SK-N-SH treated with all-trans-retinoic acid at 6 μM for 48 hours (cell line): ENCODE results near the gene RPS5.

Experiments
- ATAC-seq: fragments of 200-7000 bp; cut with Tn5 transposase; 3 replicates; pipeline ENCODE4 v1.9.1; 2020; ENCODE audit warnings: mild to moderate bottlenecking, moderate library complexity
- ARNTL ChIP-seq: fragments of 450-650 bp; formaldehyde crosslinking; IDR thresholded peaks from 2 replicates; pipeline ENCODE4 v1.5.0; 2020; ENCODE audit warnings: low read depth, mild to moderate bottlenecking, moderate library complexity, borderline replicate concordance
- BACH2 ChIP-seq: fragments of 250-450 bp; sonication (Bioruptor Pico); IDR thresholded peaks from 2 replicates; pipeline ENCODE4 v1.9.0; 2021; ENCODE audit warnings: mild to moderate bottlenecking, borderline replicate concordance
- CSDC2 ChIP-seq: fragments of 250-450 bp; sonication (Bioruptor Pico); IDR thresholded peaks from 2 replicates; pipeline ENCODE4 v1.5.0; 2020; ENCODE audit warnings: mild to moderate bottlenecking, moderate library complexity
- ISL1 ChIP-seq: fragments of 250-450 bp; sonication (Bioruptor Pico); IDR thresholded peaks from 2 replicates; pipeline ENCODE4 v2.1.2; 2022; ENCODE audit warnings: mild to moderate bottlenecking, moderate library complexity
- OSR1 ChIP-seq: fragments of 250-450 bp; sonication (Bioruptor Pico); IDR thresholded peaks from 2 replicates; pipeline ENCODE4 v1.8.0; 2022; ENCODE audit warnings: moderate library complexity, mild to moderate bottlenecking, inconsistent platforms
- PPARA ChIP-seq: fragments of 250-450 bp; sonication (Bioruptor Pico); IDR thresholded peaks from 2 replicates; pipeline ENCODE4 v1.5.0; 2020; ENCODE audit warnings: mild to moderate bottlenecking, borderline replicate concordance
- RARB ChIP-seq: fragments of 250-450 bp; sonication (Bioruptor Pico); IDR thresholded peaks from 2 replicates; pipeline ENCODE4 v1.8.0; 2021; ENCODE audit warnings: mild to moderate bottlenecking, moderate library complexity
- SNAI2 ChIP-seq: fragments of 250-450 bp; sonication (Bioruptor Pico); IDR thresholded peaks from 2 replicates; pipeline ENCODE4 v1.5.0; 2020; ENCODE audit warnings: mild to moderate bottlenecking, moderate library complexity
- TCF4 ChIP-seq: fragments of 250-450 bp; sonication (Bioruptor Pico); IDR thresholded peaks from 2 replicates; pipeline ENCODE4 v1.8.0; 2021; ENCODE audit warnings: mild to moderate bottlenecking, moderate library complexity, borderline replicate concordance
- TOX ChIP-seq: fragments of 250-450 bp; sonication (Bioruptor Pico); IDR thresholded peaks from 2 replicates; pipeline ENCODE4 v1.8.0; 2021; ENCODE audit warnings: mild to moderate bottlenecking, moderate library complexity, borderline replicate concordance
- ZC3H10 ChIP-seq: fragments of 250-450 bp; sonication (Bioruptor Pico); IDR thresholded peaks from 2 replicates; pipeline ENCODE4 v1.5.1; 2021; ENCODE audit warnings: mild to moderate bottlenecking, moderate library complexity
- ZFP30 ChIP-seq: fragments of 450-650 bp; formaldehyde crosslinking; IDR thresholded peaks from 2 replicates; pipeline ENCODE4 v1.5.0; 2022; ENCODE audit warnings: mild to moderate bottlenecking, moderate library complexity
- ZNF70 ChIP-seq: fragments of 450-650 bp; formaldehyde crosslinking; IDR thresholded peaks from 2 replicates; pipeline ENCODE4 v1.5.0; 2020; ENCODE audit warnings: mild to moderate bottlenecking, moderate library complexity
- ZNF8 ChIP-seq: fragments of 450-650 bp; formaldehyde crosslinking; IDR thresholded peaks from 2 replicates; pipeline ENCODE4 v1.5.0; 2020; ENCODE audit warnings: mild to moderate bottlenecking, moderate library complexity
- TF ChIP-seq, protein P1 (sequence below): fragments of 250-450 bp; sonication (Bioruptor Pico); IDR thresholded peaks from 2 replicates; pipeline ENCODE4 v1.5.0; 2020; ENCODE audit warnings: mild to moderate bottlenecking, moderate library complexity
- TF ChIP-seq, protein P2 (sequence below): fragments of 250-450 bp; sonication (Bioruptor Pico); IDR thresholded peaks from 2 replicates; pipeline ENCODE4 v1.5.1; 2021; ENCODE audit warnings: mild to moderate bottlenecking, moderate library complexity
- TF ChIP-seq, protein P3 (sequence below): fragments of 250-450 bp; sonication (Bioruptor Pico); IDR thresholded peaks from 2 replicates; pipeline ENCODE4 v1.5.1; 2020; ENCODE audit warnings: low read depth, mild to moderate bottlenecking, moderate library complexity
- TF ChIP-seq, protein P4 (sequence below): fragments of 250-450 bp; sonication (Bioruptor Pico); IDR thresholded peaks from 2 replicates; pipeline ENCODE4 v1.8.0; 2020; ENCODE audit warnings: mild to moderate bottlenecking, moderate library complexity, borderline replicate concordance

The RPS5 gene

DNA sequence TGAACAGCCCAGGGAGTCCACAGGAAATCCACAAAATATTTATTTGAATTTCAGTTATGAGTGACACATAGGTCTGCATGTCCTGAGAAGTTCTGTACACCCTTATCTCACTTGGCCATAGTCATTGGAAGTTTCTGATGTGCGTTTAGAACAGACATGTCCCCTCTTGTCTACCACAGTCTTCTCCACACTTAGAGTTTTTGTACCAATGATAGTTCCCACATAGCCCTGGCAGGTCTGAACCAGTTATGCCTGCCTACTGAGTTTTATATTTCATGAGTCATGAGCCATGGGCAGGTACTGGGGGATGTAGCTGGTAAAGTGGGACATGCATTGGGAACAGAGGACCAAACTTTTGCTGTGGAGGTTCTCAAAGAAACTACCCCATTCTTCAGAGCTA, 41.5 kb downstream of the RPS5 start:
- no peak for ATAC-seq
- TF ChIP-seq ZFP30 (CRISPR knock-in tag) (no peak), RARB (CRISPR knock-in tag) (no peak), OSR1 (CRISPR knock-in tag) (no peak), PPARA (no peak), TCF4 (CRISPR knock-in tag) (no peak), CSDC2 (CRISPR knock-in tag) (no peak), SNAI2 (CRISPR knock-in tag) (no peak), ARNTL (CRISPR knock-in tag) (no peak), TOX (CRISPR knock-in tag) (no peak)
- TF ChIP-seq, protein P1, sequence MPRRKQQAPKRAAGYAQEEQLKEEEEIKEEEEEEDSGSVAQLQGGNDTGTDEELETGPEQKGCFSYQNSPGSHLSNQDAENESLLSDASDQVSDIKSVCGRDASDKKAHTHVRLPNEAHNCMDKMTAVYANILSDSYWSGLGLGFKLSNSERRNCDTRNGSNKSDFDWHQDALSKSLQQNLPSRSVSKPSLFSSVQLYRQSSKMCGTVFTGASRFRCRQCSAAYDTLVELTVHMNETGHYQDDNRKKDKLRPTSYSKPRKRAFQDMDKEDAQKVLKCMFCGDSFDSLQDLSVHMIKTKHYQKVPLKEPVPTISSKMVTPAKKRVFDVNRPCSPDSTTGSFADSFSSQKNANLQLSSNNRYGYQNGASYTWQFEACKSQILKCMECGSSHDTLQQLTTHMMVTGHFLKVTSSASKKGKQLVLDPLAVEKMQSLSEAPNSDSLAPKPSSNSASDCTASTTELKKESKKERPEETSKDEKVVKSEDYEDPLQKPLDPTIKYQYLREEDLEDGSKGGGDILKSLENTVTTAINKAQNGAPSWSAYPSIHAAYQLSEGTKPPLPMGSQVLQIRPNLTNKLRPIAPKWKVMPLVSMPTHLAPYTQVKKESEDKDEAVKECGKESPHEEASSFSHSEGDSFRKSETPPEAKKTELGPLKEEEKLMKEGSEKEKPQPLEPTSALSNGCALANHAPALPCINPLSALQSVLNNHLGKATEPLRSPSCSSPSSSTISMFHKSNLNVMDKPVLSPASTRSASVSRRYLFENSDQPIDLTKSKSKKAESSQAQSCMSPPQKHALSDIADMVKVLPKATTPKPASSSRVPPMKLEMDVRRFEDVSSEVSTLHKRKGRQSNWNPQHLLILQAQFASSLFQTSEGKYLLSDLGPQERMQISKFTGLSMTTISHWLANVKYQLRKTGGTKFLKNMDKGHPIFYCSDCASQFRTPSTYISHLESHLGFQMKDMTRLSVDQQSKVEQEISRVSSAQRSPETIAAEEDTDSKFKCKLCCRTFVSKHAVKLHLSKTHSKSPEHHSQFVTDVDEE (CRISPR knock-in tag) = no peak
- TF ChIP-seq, protein P2, sequence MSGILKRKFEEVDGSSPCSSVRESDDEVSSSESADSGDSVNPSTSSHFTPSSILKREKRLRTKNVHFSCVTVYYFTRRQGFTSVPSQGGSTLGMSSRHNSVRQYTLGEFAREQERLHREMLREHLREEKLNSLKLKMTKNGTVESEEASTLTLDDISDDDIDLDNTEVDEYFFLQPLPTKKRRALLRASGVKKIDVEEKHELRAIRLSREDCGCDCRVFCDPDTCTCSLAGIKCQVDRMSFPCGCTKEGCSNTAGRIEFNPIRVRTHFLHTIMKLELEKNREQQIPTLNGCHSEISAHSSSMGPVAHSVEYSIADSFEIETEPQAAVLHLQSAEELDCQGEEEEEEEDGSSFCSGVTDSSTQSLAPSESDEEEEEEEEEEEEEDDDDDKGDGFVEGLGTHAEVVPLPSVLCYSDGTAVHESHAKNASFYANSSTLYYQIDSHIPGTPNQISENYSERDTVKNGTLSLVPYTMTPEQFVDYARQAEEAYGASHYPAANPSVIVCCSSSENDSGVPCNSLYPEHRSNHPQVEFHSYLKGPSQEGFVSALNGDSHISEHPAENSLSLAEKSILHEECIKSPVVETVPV = no peak
- TF ChIP-seq, protein P3, sequence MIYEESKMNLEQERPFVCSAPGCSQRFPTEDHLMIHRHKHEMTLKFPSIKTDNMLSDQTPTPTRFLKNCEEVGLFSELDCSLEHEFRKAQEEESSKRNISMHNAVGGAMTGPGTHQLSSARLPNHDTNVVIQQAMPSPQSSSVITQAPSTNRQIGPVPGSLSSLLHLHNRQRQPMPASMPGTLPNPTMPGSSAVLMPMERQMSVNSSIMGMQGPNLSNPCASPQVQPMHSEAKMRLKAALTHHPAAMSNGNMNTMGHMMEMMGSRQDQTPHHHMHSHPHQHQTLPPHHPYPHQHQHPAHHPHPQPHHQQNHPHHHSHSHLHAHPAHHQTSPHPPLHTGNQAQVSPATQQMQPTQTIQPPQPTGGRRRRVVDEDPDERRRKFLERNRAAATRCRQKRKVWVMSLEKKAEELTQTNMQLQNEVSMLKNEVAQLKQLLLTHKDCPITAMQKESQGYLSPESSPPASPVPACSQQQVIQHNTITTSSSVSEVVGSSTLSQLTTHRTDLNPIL (CRISPR knock-in tag) = no peak

DNA sequence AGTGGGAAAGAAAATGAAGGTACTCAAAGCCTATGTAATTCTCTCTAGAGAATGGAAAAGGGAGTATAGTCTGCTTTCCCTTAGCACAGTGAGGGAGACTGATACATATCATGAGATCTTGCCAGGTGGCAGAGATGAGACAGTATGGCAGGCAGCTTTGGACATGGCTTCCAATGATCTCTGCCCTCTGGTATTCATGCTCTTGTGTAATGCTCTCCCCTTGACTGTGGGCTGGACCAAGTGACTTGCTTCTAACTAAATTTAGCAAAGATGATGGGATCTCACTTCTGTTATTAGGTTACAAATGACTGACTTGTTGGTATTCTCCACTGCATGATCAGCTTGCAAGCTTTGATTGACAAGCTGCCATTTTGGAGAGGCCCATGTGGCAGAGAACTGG, 42.7 kb downstream of the RPS5 start:
- TF ChIP-seq ISL1 (CRISPR knock-in tag) (no peak), CSDC2 (CRISPR knock-in tag) (no peak), ARNTL (CRISPR knock-in tag) (no peak), ZC3H10 (CRISPR knock-in tag) (no peak), RARB (CRISPR knock-in tag) (no peak), BACH2 (CRISPR knock-in tag) (no peak), ZNF70 (no peak)
- TF ChIP-seq, protein P1 (CRISPR knock-in tag) = no peak
- TF ChIP-seq, protein P2 = no peak
- TF ChIP-seq, protein P4, sequence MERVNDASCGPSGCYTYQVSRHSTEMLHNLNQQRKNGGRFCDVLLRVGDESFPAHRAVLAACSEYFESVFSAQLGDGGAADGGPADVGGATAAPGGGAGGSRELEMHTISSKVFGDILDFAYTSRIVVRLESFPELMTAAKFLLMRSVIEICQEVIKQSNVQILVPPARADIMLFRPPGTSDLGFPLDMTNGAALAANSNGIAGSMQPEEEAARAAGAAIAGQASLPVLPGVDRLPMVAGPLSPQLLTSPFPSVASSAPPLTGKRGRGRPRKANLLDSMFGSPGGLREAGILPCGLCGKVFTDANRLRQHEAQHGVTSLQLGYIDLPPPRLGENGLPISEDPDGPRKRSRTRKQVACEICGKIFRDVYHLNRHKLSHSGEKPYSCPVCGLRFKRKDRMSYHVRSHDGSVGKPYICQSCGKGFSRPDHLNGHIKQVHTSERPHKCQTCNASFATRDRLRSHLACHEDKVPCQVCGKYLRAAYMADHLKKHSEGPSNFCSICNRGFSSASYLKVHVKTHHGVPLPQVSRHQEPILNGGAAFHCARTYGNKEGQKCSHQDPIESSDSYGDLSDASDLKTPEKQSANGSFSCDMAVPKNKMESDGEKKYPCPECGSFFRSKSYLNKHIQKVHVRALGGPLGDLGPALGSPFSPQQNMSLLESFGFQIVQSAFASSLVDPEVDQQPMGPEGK (CRISPR knock-in tag) = no peak
- no peak for ATAC-seq

DNA sequence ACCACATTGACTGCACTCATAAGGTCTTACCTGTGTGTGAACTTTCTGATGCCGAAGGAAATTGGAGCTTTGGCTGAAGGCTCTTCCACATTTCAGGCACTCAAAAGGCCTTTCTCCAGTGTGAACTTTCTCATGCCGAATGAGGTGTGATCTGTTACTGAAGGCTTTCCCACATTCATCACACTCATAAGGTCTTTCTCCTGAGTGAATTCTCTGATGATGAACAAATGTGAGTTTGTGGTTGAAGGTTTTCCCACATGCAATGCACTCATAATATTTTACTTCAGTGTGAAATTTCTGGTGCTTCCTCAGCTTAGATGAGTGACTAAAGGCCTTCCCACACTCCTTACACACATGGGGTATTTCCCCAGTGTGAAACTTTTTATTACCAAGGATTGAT, 47.1 kb downstream of the RPS5 start:
- TF ChIP-seq TCF4 (CRISPR knock-in tag) = no peak
- TF ChIP-seq ZNF8 (CRISPR knock-in tag) = no peak

More for the DNA sequence above, 47.1 kb downstream of the RPS5 start:
- ATAC-seq = no peak
